Natural killer cell (primary cell): ENCODE results near the gene ANKRD53. TPM values are rescaled to one million over a fixed set of nuclear protein-coding genes. Genes with fewer than 3 reads are reported as not detected.

Source experiments
- ATAC-seq, 3 donors: fragments of 150-1000 bp in 2 of 3; fragments of 200-7000 bp in 1 of 3; cut with Tn5 transposase; 1 replicate in 1 of 3; 2 replicates in 2 of 3; pipeline ENCODE4 v1.10.0; 2021; ENCODE audit warnings: mild to moderate bottlenecking in 2 of 3, moderate library complexity in 2 of 3
- DNase-seq, 2 donors: peaks; one replicate each; pipeline versions ENCODE4 v3.0.0 to v3.0.0-alpha.2; 2013 to 2021; ENCODE audit warnings: mixed read lengths in 1 of 2
- H3K27ac ChIP-seq: one replicate; pipeline ENCODE4 v1.5.1; 2013; ENCODE audit warnings: mild to moderate bottlenecking, low read length
- H3K27me3 ChIP-seq: one replicate; pipeline ENCODE4 v1.6.1; 2013; ENCODE audit warnings: low read length; ENCODE audit not compliant: control insufficient read depth, insufficient read depth
- H3K36me3 ChIP-seq: one replicate; pipeline ENCODE4 v1.6.1; 2013; ENCODE audit warnings: low read length; ENCODE audit not compliant: control insufficient read depth, insufficient read depth
- H3K4me1 ChIP-seq: one replicate; pipeline ENCODE4 v1.6.1; 2013; ENCODE audit warnings: low read length; ENCODE audit not compliant: control insufficient read depth, insufficient read depth
- H3K4me3 ChIP-seq: one replicate; pipeline ENCODE4 v1.5.1; 2013; ENCODE audit warnings: low read length
- H3K9me3 ChIP-seq: one replicate; pipeline ENCODE4 v1.6.1; 2013; ENCODE audit warnings: low read length; ENCODE audit not compliant: control insufficient read depth, insufficient read depth
- H3K27ac Mint-ChIP-seq, 2 donors: one replicate each; pipeline ENCODE4 v1.8.0; 2022; ENCODE audit warnings: mild to moderate bottlenecking in 2 of 2, mixed read lengths in 2 of 2, moderate library complexity in 1 of 2
- H3K27me3 Mint-ChIP-seq, 2 donors: one replicate each; pipeline ENCODE4 v1.8.0; 2022; ENCODE audit warnings: low read depth in 2 of 2, mixed read lengths in 2 of 2
- H3K36me3 Mint-ChIP-seq: one replicate; pipeline ENCODE4 v1.8.0; 2022; ENCODE audit warnings: mixed read lengths
- H3K4me1 Mint-ChIP-seq, 2 donors: one replicate each; pipeline ENCODE4 v1.8.0; 2022; ENCODE audit warnings: mixed read lengths in 2 of 2
- H3K4me3 Mint-ChIP-seq: one replicate; pipeline ENCODE4 v1.8.0; 2022; ENCODE audit warnings: mild to moderate bottlenecking, moderate library complexity, mixed read lengths
- H3K9me3 Mint-ChIP-seq, 2 donors: one replicate each; pipeline ENCODE4 v1.8.0; 2022; ENCODE audit warnings: mixed read lengths in 2 of 2
- WGBS: methylation state at CpG from one replicate; pipeline ENCODE4 v1.1.7; 2013; ENCODE audit warnings: missing lambda C conversion rate; ENCODE audit not compliant: insufficient coverage; 5-methylcytosine and 5-hydroxymethylcytosine counted together
- intact Hi-C: fragments of 100-400 bp; cut with micrococcal nuclease; formaldehyde crosslinking; loops from one replicate; pipeline ENCODE4 v1.14.2; 2022
- total RNA-seq, 4 donors: library from RNA; stranded (reverse); fragments of 120-200 nt in 1 of 4; gene quantifications; one replicate each; pipeline versions ENCODE4 v1.2.3 to v1.2.4, GENCODE V29; 2013 to 2022
- TF ChIP-seq, protein P1 (sequence below): fragments of 200-600 bp; IDR thresholded peaks from one replicate; pipeline ENCODE4 v1.8.0; 2022; ENCODE audit warnings: antibody characterized with exemption

ANKRD53 gene
- total RNA-seq, 3 donors from 2014 or later (not counting 1 experiment from before 2014, with no cell fraction given), result 2.2 to 3.1 (median 2.5) TPM

DNA sequence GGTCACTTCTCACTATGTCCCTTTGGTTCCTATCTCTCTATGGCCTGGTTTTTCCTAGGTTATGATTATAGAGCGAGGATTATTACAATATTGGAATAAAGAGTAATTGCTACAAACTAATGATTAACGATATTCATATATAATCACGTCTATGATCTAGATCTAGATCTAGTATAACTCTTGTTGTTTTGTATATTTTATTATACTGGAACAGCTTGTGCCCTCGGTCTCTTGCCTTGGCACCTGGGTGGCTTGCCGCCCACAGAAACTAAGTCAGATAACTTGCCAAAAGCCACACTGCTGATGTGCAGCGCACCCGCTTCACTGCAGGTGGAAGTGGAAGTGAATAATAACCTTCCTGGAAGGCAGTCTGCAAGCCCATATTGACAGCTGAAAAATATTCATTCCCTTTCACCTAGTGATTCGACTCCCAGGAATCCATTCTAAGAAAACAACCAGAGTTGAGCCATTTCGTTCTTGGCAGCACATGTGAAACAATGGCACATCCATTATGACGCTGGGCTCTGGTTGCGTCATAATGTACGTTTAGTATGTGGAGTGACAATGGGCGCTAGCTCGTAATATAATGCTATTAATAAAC is 725 bp upstream of the ANKRD53 start:
- Histone ChIP-seq H3K27ac (peak overlapping the region; percentile 84), H3K27me3 (no peaks in the 10 kb centered on the region), H3K9me3 (no peaks in the 10 kb centered on the region), H3K4me1 (peaks cover 23% of the 10 kb centered on the region), H3K4me3 (peak overlapping the region; percentile 73), H3K36me3 (no peaks in the 10 kb centered on the region)
- TF ChIP-seq, protein P1, sequence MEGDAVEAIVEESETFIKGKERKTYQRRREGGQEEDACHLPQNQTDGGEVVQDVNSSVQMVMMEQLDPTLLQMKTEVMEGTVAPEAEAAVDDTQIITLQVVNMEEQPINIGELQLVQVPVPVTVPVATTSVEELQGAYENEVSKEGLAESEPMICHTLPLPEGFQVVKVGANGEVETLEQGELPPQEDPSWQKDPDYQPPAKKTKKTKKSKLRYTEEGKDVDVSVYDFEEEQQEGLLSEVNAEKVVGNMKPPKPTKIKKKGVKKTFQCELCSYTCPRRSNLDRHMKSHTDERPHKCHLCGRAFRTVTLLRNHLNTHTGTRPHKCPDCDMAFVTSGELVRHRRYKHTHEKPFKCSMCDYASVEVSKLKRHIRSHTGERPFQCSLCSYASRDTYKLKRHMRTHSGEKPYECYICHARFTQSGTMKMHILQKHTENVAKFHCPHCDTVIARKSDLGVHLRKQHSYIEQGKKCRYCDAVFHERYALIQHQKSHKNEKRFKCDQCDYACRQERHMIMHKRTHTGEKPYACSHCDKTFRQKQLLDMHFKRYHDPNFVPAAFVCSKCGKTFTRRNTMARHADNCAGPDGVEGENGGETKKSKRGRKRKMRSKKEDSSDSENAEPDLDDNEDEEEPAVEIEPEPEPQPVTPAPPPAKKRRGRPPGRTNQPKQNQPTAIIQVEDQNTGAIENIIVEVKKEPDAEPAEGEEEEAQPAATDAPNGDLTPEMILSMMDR, result peak; percentile 44
- H3K9me3 Mint-ChIP-seq, result no peaks in the 10 kb centered on the region
- H3K27me3 Mint-ChIP-seq, result peaks cover 0 to 4% of the 10 kb centered on the region in 2 donors
- 18% methylated on average over 9 of the region's 14 CpGs for WGBS
- peak overlapping the region; percentile 90 to 94 for H3K27ac Mint-ChIP-seq
- intact Hi-C loops, result loop anchor here (1.0 to 2.0 kb wide), 2 partner anchors 17 to 91 kb away; partner anchors contain the start of genes NAGK and TEX261
- peaks cover 21 to 22% of the 10 kb centered on the region in 2 donors for H3K4me1 Mint-ChIP-seq
- DNase-seq, result peak; percentile 20 to 56
- peak in 1 of 3 donors; percentile 23 for ATAC-seq
- H3K4me3 Mint-ChIP-seq, result peak overlapping the region; percentile 92
- H3K36me3 Mint-ChIP-seq, result no peaks in the 10 kb centered on the region

DNA sequence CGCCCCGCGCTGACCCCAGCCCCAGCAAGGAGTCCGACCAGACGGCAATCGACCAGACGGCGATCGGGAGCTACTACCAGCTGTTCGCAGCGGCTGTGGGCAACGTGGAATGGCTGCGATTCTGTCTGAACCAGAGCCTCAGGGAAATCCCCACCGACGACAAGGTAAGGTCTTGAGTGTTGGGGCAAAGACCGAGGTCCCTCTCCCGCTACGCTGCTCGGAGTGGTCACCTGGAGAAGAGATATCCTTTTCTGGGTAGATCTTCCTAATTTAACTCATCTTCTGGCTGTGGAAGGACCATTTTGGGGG is 704 bp downstream of the ANKRD53 start:
- H3K27ac Mint-ChIP-seq, result peak overlapping the region; percentile 9 to 27
- H3K9me3 ChIP-seq, result no peaks in the 10 kb centered on the region
- H3K4me1 ChIP-seq, result peaks cover 23% of the 10 kb centered on the region
- no peaks in the 10 kb centered on the region for H3K36me3 ChIP-seq
- H3K9me3 Mint-ChIP-seq, result no peaks in the 10 kb centered on the region
- H3K27me3 ChIP-seq, result no peaks in the 10 kb centered on the region
- peaks cover 21 to 22% of the 10 kb centered on the region in 2 donors for H3K4me1 Mint-ChIP-seq
- peak in 1 of 3 donors; percentile 9 for ATAC-seq
- no peak overlapping the region for H3K4me3 ChIP-seq
- H3K4me3 Mint-ChIP-seq, result peak overlapping the region; percentile 77
- no peak overlapping the region for H3K27ac ChIP-seq
- H3K36me3 Mint-ChIP-seq, result no peaks in the 10 kb centered on the region
- WGBS, result 55% methylated on average over 19 of the region's 19 CpGs
- intact Hi-C loops, result no loop called here
- no peaks in the 10 kb centered on the region for H3K27me3 Mint-ChIP-seq
- DNase-seq, result peak in 1 of 2 donors; percentile 33
- TF ChIP-seq, protein P1, result no peak

DNA sequence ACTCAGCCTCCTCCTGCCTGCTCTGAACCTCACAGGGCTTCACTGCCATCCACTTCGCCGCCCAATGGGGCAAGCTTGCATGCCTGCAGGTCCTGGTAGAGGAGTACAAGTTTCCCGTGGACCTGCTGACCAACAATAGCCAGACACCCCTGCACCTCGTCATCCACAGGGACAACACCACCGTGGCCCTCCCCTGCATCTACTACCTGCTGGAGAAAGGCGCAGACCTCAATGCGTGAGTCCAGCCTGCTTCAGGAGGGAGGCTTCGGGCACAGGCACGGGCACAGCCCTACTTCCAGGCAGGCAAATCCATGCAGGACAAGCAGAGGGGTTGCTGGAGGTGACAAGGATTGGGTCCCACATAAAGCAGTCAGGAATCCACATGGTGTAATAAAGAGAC is 1.2 kb downstream of the ANKRD53 start:
- DNase-seq, result peak in 1 of 2 donors; percentile 8
- Histone ChIP-seq H3K4me1 (peaks cover 27% of the 10 kb centered on the region), H3K4me3 (no peak overlapping the region), H3K36me3 (no peaks in the 10 kb centered on the region), H3K27ac (no peak overlapping the region), H3K9me3 (no peaks in the 10 kb centered on the region), H3K27me3 (no peaks in the 10 kb centered on the region)
- Mint-ChIP-seq H3K27me3 (no peaks in the 10 kb centered on the region), H3K9me3 (no peaks in the 10 kb centered on the region), H3K4me1 (peaks cover 26 to 27% of the 10 kb centered on the region in 2 donors), H3K4me3 (peak overlapping the region; percentile 77), H3K27ac (peak overlapping the region; percentile 9 to 27), H3K36me3 (no peaks in the 10 kb centered on the region)
- no peak for ATAC-seq
- WGBS, result 97% methylated on average over 9 of the region's 9 CpGs
- TF ChIP-seq, protein P1, result no peak
- intact Hi-C loops, result no loop called here

DNA sequence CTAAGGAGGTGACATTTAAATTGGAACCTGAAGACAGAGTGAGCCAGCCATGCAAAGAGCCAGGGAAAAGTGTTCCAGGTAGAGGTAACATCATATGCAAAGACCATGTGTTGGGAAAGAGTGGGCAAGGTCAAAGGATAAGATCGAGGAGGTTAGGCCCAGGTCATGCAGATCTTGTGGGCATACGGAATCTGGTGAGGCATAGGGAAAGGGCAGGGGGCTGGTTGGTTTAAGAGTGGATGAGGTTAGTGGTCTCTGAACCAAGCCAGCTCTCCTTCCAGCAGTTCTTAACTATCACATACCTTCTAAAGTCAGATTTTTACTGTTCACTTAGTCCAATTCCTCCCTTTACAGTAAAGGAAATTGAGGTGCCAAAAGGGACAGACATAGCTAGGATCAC is 3.0 kb downstream of the ANKRD53 start:
- no peaks in the 10 kb centered on the region for H3K9me3 Mint-ChIP-seq
- H3K4me1 Mint-ChIP-seq, result peaks cover 26 to 30% of the 10 kb centered on the region in 2 donors
- no peaks in the 10 kb centered on the region for H3K36me3 Mint-ChIP-seq
- 93% methylated on average over 2 of the region's 2 CpGs for WGBS
- Histone ChIP-seq H3K4me1 (peaks cover 33% of the 10 kb centered on the region), H3K36me3 (no peaks in the 10 kb centered on the region), H3K4me3 (no peak overlapping the region), H3K27ac (no peak overlapping the region), H3K9me3 (no peaks in the 10 kb centered on the region), H3K27me3 (no peaks in the 10 kb centered on the region)
- no peaks in the 10 kb centered on the region for H3K27me3 Mint-ChIP-seq
- DNase-seq, result peak in 1 of 2 donors; percentile 9
- H3K27ac Mint-ChIP-seq, result no peak overlapping the region
- ATAC-seq, result no peak
- intact Hi-C loops, result no loop called here
- H3K4me3 Mint-ChIP-seq, result no peak overlapping the region
- TF ChIP-seq, protein P1, result no peak
